HG02763 (cell line): ENCODE results near the gene RBM17.
"Not testable (repeated sequence)": the region's sequence is repeated elsewhere in the genome, so short reads cannot be mapped to it uniquely, and the experiment has no call there.

Experiments used
- ATAC-seq: cut with Tn5 transposase; IDR thresholded peaks from one replicate; pipeline ENCODE4 v1.9.1; 2021; ENCODE audit warnings: mild to moderate bottlenecking, moderate library complexity; ENCODE audit not compliant: unreplicated experiment

The RBM17 gene

DNA sequence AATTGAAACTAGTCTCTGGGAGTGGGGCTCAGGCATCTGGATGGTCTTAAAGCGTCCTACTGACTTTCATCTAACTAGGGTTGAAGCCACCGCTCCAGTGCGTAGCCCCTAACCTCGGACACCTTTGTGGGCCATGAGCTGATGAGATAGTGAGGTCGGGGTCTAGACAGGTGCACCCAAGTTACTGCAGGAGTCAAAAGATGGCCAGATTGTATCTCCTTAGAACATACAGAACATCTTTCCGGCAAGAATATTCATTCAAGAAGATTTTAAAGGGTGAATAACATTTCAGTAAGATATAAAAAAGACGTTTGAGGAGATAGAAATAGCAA is 20.6 kb downstream of the RBM17 start:
- ATAC-seq = no peak

DNA sequence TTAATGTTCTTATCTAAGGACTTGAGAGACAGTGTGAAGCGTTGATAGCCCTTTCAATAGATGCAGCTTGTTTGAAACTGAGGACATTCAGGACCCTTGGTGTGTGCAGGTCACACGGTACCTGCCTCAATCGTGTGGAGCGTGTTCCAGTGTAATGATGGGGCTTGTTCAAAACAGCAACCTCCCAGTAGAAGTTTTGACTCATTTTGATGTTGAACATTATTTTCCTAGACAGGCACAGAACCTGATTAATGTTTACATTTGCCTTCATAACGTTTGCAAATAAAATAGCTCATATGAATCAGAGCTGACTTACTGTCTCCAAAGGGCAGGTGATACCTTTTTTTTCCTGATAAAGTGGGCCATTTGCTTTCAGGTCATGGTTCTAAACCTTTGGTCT is 21.3 kb downstream of the RBM17 start:
- no peak for ATAC-seq

DNA sequence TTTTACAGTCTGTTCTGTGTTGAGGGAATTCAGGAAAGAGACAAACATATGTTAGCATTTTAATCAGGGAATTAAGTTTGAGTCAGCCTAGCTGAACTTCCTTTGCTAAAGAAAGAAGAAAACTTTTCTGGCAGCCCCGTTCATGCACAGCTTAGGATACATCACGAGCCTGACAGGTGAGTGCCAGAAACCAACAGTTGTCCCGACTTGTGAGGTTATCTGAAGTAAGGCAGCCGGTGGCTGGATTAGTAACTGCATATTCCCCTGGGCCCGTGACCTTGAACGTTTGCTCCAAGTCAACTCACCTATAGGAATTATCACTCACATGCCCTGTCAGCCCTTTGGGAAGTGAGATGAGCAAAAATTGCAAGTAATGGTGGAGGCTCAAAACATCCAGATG is 24.1 kb downstream of the RBM17 start:
- ATAC-seq = no peak

DNA sequence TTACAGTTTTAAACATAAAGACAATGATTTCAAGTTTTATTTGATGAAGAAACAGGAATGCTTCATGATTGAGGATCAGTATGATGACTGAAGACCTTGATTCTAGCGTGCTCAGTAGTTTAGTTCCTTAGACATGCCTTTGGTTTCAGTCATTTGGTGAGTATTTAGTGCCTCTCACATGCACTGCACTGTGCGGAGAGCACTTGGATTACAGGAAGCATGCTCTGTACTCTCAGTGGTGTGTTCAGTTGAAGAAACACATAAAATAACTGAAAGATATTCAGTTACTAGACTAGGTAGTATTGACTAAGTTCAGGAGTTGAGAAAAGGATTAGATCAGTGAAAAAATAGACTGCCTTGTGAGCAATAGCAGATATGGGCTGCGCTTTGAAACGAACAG is 25.5 kb downstream of the RBM17 start:
- ATAC-seq = no peak

DNA sequence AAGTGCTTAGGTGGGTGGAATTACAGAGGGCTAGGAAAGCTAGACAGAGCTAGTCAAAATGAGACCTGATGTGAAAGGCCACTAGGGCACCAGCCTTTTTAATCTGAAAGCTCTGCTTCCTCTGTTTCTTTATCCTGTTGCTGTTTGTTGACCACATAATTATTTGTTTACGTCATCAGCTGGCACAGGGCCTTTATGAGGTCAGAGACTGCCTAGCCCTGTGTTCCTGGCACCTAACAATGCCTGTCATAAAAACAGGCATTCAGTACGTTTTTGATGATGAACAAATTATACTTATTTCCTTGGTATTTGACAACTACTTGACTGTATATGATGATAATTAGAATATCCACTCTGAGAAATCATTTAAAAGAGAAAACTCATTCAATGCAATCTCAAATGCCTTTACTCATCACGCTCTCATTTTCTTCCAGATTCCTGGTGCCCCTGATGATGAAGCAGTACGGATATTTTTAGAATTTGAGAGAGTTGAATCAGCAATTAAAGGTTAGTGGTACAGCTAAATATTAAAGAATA is 26.0 kb downstream of the RBM17 start:
- ATAC-seq = no peak

DNA sequence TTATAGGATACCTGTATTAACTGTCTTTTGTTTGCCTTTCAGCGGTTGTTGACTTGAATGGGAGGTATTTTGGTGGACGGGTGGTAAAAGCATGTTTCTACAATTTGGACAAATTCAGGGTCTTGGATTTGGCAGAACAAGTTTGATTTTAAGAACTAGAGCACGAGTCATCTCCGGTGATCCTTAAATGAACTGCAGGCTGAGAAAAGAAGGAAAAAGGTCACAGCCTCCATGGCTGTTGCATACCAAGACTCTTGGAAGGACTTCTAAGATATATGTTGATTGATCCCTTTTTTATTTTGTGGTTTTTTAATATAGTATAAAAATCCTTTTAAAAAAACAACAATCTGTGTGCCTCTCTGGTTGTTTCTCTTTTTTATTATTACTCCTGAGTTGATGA is 26.6 kb downstream of the RBM17 start:
- ATAC-seq = no peak

DNA sequence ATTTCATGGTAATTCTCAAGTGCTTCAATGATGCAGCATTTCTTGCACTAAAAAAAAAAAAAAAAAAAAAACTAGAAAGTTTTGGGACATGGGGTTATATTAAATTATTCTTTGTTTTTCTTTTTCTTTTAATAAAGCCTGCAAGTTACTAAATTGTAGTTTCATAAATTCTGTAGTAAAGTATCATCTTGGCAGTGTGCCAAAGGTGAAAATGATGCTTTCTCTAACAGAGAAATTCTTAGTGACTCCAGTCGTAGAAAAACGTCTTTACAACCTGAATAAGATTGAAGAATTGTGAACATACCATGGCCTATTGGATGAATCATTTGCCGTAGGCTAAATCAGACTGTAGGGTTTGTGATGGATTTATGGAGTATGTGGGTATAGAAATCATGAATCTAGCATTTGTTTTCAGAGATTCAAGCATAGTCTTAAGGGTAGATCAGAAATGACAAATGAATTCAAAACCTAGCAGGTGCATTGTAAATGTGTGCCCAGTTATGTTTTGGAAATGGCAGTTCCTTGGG is 27.1 kb downstream of the RBM17 start:
- no peak for ATAC-seq

DNA sequence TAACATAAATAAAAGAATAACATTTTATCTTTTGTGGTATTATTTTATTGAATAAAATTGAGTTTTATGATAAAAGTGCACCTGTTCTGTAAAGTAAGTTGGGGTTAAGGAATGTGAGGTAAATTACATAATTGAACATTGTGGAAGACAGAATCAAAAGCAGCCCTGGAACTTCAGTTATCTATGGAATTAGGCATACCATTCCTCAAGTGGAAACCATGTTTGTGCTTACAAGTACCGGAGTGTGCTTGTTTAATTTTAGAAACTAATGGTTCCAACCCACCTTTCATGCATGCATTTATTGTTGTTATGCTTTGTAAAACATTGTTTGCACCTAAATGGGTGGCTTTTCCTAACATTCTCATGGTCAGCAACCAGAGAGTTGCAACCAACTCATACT is 28.0 kb downstream of the RBM17 start:
- ATAC-seq = no peak

DNA sequence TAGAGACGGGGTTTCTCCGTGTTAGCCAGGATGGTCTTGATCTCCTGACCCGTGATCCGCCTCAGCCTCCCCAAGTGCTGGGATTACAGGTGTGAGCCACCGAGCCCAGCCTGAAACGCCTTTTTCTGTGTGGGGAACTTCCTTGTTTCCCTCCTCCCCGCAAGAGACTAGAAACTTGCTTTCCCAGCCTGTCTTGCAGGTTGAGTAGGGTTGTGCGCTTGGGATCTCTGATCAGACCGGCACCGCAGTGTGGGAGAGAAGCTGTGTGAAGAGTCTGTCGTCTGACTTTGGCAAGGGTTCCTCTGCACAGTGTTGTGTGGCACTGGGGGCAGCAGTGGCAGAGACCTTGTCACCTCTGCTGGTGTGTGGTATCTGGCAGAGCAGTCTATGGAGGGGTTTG is 28.9 kb downstream of the RBM17 start:
- no peak for ATAC-seq

DNA sequence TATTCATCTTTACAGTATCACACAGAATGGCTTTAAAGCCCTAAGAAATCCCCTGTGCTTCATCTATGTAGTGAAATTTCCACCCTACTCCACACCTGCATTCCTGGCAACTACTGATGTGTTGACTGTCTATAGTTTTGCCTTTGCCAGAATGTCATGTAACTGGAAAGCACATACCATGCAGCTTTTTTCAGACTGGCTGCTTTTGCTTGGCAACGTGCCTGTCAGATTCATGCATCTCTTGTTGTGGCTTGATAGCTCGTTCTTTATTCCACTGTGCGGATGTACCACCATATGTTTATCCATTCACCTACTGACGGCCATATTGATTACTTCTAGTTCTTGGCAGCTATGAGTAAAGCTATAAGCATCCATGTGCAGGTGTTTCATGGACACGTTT is 30.6 kb downstream of the RBM17 start:
- no peak for ATAC-seq

DNA sequence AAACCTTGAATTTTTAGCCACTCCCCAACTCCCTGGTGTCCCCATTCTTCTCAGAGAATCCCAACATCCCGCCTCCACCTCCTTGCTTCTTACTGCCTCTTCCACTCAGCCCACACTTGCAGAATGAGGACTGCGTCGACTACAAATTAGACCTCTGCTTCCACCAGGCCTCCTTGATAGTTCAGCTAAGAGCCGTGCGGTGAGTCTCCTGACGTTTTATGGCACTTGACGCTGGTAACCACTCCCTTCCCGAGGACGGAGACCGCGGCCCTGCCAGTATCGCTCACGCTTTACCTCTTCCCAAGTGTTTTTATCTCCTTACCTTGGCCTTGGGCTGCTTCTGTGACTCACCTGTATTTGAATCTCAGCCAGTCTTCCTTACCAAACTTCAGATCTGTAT is 31.1 kb downstream of the RBM17 start:
- ATAC-seq = no peak

DNA sequence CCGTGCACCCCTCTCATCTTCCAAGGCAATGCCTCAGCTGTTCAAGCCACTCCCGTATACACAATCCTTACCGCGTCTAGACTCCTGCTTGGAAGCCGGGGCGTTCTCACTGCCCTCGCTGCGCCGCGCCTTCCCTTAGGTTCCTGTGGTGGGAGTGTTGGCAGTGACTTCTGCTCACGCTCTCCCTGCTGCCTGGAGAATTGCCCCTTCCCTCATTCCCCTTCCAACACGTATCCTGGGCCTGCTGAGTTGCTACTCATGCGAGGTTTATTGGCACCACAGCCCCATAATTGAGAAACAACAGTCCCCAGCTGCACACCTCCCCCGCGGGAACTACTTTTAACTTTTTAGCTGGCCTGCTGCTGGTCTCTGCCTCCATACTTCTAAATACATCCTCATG is 31.9 kb downstream of the RBM17 start:
- ATAC-seq = no peak

DNA sequence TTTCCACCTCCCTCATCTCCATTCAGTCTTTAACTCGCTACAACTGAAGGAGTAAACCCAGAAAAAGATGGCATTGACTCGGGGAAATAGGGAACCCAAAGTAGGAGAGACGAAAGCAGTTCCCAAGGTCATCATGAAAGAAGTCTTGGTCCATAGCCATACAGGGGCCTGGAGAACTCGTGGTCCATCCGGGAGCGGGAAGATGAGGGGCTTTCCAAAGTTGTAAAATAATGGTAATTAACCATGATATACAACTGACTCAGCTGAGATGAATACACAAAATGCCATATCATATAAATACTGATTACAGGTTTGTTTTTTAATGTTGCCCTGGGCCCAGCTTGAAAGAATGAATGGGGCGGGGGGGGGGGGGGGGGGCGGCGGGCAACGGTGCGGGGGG is 32.3 kb downstream of the RBM17 start:
- no peak for ATAC-seq

DNA sequence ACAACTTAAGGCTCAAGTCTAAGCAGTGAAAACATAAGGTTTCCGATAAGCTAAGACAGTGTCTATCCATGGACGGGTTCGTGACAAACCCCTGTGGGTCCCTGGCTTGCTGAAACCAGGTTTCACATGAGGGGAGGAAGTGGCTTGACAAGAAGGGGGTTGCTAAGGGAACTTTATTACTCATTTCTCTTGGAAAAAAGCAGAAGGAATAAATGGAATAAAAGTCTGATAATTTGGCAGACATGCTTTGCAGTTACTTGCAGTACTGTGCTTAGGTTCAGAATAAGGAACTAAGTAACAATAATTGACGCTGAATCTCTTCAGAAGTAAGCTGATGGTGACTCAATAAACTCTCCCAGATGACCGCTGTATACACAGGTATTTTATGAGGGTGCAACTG is 34.7 kb downstream of the RBM17 start:
- no peak for ATAC-seq

DNA sequence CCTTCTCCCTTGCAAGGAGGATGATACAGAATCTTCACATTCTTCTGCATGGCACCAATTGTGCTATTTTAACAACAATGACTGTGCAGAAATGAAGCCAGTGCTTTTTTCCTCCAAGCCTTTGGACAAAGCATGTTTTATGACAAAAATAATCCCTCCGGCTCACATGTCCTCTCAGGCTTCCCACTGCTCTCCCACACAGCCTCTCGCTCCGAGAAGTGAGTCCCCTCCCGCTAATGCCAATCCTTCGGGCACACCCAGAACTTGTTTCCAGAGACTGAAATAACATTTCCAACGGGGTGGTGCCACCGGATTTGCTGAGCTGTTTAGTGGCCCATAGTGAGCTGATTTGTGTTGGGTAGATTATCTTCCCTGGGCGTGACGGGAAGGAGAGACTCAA is 35.8 kb downstream of the RBM17 start:
- ATAC-seq = no peak

DNA sequence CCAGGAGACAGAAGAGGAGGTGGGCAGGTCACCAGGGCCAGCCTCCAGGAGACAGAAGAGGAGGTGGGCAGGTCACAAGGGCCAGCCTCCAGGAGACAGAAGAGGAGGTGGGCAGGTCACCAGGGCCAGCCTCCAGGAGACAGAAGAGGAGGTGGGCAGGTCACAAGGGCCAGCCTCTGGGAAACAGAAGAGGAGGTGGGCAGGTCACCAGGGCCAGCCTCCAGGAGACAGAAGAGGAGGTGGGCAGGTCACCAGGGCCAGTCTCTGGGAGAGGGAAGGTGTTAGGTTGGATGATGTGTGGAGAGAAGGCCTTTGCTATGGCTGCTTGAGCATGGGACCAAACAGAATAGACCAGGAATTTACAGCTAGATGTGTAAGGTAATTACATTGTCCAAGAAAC is 38.6 kb downstream of the RBM17 start:
- not testable (repeated sequence) for ATAC-seq

DNA sequence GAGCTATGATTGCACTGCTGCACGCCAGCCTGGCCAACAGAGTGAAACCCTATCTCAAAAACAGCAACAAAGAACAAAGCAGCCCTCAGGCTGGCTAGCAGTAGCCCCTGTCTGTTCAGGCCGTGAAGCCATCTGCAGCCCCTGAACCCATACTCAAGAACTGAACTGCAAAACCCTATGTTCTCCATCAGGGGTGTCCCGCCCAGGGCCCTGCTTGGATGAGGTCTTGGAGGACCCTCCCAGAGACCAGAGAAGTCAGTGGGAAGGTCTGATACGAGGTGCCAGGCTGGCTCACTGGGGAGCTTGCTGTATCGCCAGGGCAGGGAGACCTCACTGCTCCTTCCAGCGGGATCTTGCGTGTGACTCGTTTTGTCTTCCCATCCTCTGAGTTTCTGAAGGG is 39.3 kb downstream of the RBM17 start:
- no peak for ATAC-seq

DNA sequence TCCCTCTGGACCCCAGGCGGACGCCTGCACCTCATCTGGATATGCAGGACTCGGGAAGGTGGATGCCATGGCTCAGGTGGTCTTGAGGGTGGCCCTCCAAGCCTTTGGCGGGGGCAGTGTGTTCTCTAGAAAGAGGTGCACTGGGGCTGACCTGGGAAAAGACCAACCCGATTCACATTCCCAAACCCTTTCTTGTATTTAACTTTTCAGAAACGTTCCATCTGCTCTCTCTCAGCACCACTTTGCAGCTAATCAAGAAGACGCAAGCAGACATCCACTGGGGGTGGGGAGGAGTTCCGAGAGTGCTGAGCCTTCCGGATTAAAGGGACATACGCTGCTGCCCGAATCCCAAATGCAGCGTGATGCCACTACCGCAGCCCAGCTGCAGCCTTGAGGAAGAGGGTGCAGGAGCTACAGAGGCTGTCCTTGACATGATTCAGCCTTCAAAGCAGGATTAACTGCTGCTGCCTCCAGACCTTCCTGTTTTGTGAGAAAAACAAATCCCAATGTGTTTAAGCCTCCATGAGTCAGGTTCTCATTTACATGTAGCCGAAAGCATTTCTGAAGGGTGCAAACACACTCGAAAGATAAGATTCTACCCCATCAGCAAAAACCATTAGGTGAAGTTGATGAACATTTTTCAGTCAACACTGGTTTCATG is 39.9 kb downstream of the RBM17 start:
- no peak for ATAC-seq

DNA sequence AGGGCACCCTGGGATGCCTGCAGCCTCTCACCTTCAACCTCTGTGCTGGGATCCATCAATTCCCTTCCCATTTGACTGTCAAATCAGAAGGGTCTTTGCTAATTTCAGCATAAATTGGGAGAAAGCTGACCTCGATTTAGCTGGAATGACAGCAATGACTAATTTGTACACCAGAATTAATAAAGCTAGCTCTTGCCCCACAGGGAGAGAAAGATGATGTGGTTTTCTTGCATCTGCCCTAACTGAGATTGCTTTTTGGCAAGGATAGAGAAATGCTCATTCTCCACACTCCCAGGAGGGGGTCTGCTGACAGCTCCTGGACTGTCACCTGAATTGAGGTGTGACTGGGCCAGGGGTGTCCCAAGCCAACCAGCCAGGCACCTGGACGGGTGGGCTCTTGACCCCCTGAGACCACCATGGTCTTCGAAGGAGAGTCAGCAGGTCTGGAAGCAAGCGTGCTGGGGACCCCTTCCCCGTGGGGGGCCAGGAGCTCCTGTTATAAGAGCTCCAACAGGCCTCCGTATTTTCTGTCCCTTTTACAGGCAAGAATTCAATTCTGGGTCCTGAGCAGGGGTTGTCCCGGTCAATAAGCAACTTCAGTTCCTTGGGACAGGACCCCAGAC is 42.1 kb downstream of the RBM17 start:
- no peak for ATAC-seq

DNA sequence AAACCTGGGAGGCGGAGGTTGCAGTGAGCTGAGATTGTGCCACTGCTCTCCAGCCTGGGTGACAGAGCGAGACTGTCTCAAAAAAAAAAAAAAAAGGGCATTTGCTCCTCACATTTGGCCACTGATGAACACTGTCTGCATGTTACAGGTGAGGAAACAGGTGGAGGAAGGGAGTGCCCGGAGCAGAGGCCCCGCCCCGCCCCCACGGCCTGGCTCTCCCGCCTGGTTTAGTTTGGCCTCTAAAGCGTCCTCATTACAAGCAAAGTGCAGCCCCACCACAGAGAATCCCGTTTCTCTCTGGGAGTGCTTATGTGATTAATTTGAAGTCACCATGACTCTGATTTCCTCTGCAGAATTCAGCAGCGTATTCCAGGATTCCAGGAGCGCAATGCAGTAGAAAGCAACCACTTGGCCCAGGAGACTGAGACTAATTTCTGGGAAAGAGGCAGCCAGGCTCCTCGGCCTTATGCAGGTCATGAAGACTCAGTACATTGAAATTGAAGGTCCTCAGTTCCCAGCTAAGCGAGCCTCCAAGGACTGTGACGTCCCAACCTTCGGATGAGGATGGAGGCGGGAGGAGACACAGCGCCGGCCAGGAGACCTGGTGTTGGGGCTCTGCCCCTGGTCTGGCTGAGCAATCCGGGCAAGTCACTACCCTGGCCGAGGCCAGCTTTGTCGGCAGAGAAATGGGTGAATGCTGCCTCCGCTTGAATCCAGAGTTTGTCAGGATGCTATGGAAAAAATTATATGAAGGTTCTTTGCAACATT is 44.7 kb downstream of the RBM17 start:
- ATAC-seq = no peak

DNA sequence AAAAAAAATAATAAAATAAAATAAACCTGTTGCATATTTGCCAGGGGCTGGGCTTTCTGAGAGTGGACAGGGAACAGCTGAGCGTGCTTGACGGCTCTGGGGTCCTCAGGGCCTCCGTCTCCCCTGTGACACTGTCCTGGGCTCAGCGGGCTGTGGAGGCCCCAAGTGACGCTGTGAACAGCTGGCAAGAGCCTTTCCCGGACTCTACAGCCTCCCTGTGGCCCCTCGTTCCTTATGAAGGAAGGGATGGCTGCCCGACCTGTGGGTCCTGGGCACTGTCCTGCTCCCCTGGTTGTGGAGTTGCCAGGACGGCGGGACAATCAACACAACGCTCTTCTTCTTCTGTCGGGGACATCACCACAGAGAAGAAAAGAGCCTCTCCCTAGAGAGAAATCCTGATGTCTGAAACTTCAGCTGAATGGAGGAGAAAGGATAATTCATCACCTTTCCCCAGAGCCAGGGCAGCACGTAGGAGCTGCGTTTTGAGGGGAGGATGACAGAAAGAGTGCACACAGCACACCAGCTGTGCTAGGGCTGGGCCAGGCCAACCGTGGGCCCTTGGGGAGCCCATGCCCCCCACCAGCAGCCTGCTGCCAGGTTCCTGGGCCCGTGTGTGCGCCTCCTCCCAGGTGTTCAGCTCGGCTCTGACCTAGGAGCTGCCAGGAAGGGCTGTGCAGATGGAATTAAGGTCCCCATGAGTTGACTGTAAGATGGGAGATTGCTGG is 45.4 kb downstream of the RBM17 start:
- ATAC-seq = no peak
